K562 (cell line): ENCODE results near the gene LRRC25. TPM values are rescaled to one million over a fixed set of nuclear protein-coding genes. Genes with fewer than 3 reads are reported as not detected.

Source experiments
- CBX8 ChIP-seq: fragments of 200-600 bp; sonication (generic); IDR thresholded peaks from 2 replicates; pipeline ENCODE4 v1.6.1; 2012; ENCODE audit warnings: borderline replicate concordance, mixed run types, low read depth, mild to moderate bottlenecking, moderate library complexity, mixed read lengths, low read length, control low read depth, inconsistent platforms; ENCODE audit not compliant: poor library complexity, severe bottlenecking; ENCODE audit errors: extremely low read depth
- MIER1 ChIP-seq: fragments of 450-650 bp; IDR thresholded peaks from 2 replicates; pipeline ENCODE4 v1.6.1; 2016; ENCODE audit warnings: antibody characterized with exemption, mild to moderate bottlenecking, low read depth
- MYNN ChIP-seq, 2 experiments: sonication (generic); formaldehyde crosslinking in 1 of 2; IDR thresholded peaks; 2 replicates each; pipeline versions ENCODE4 v1.5.0 to v1.6.1; 2016 to 2020; ENCODE audit warnings: antibody characterized with exemption in 1 of 2, missing genetic modification reagents in 1 of 2
- RB1 ChIP-seq: fragments of 450-650 bp; IDR thresholded peaks from 2 replicates; pipeline ENCODE4 v1.6.1; 2017; ENCODE audit warnings: low read depth, mild to moderate bottlenecking
- ZNF165 ChIP-seq: fragments of 250-450 bp; sonication (Bioruptor Pico); IDR thresholded peaks from 2 replicates; pipeline ENCODE4 v1.4.0; 2020; ENCODE audit warnings: borderline replicate concordance
- ZNF224 ChIP-seq: sonication (generic); formaldehyde crosslinking; IDR thresholded peaks from 2 replicates; pipeline ENCODE4 v1.8.0; 2022; ENCODE audit warnings: mild to moderate bottlenecking, missing genetic modification reagents
- ZNF57 ChIP-seq: fragments of 450-650 bp; formaldehyde crosslinking; IDR thresholded peaks from 2 replicates; pipeline ENCODE4 v1.4.0; 2020; ENCODE audit warnings: mild to moderate bottlenecking, moderate library complexity
- ZSCAN29 ChIP-seq: fragments of 450-650 bp; IDR thresholded peaks from 2 replicates; pipeline ENCODE4 v1.6.1; 2017
- polyA plus RNA-seq, 8 experiments: library from polyadenylated mRNA; depleted of rRNA in 4 of 8; stranded (reverse) in 5 of 8; unstranded in 3 of 8; fragments of >200 nt; fragmentation: Nextera tagmentation in 2 of 8; fragmentation: Illumina TruSeq in 1 of 8; extraction: Ambion mirVana in 2 of 8; extraction: Trizol in 1 of 8; gene quantifications; 2 replicates each; pipeline versions ENCODE4 v1.2.1 to v1.2.3, GENCODE V29; 2011 to 2014; ENCODE audit warnings: inconsistent platforms in 1 of 8, missing spikeins in 1 of 8
- total RNA-seq, 7 experiments: library from RNA; depleted of rRNA in 6 of 7; stranded (reverse); fragments of >200 nt in 6 of 7; fragmentation: Illumina TruSeq in 2 of 7; extraction: Trizol in 2 of 7; gene quantifications; 2 replicates each; pipeline versions ENCODE4 v1.2.1 to v1.2.3, GENCODE V29; 2011 to 2021; ENCODE audit warnings: low replicate concordance in 1 of 7
- TF ChIP-seq, protein P1 (sequence below): sonication (generic); formaldehyde crosslinking; IDR thresholded peaks from 2 replicates; pipeline ENCODE4 v1.8.0; 2023; ENCODE audit warnings: mild to moderate bottlenecking, missing genetic modification reagents
- TF ChIP-seq, protein P2 (sequence below): fragments of 250-450 bp; sonication (Bioruptor Pico); IDR thresholded peaks from 2 replicates; pipeline ENCODE4 v1.8.0; 2021; ENCODE audit warnings: mild to moderate bottlenecking, moderate library complexity
- TF ChIP-seq, protein P3 (sequence below): sonication (generic); formaldehyde crosslinking; IDR thresholded peaks from 2 replicates; pipeline ENCODE4 v1.8.1; 2023; ENCODE audit warnings: mild to moderate bottlenecking, missing genetic modification reagents
- TF ChIP-seq, protein P4 (sequence below), 2 experiments: fragments of 450-650 bp in 1 of 2; sonication (generic) in 1 of 2; formaldehyde crosslinking in 1 of 2; IDR thresholded peaks in 1 of 2; conservative IDR thresholded peaks in 1 of 2; 2 replicates each; pipeline versions ENCODE4 v1.6.1 to v1.8.1; 2016 to 2023; ENCODE audit warnings: mild to moderate bottlenecking in 2 of 2, moderate library complexity in 2 of 2, inconsistent platforms in 1 of 2, missing genetic modification reagents in 1 of 2
- TF ChIP-seq, protein P5 (sequence below): sonication (generic); formaldehyde crosslinking; IDR thresholded peaks from 2 replicates; pipeline ENCODE4 v1.8.0; 2022; ENCODE audit warnings: mild to moderate bottlenecking, missing genetic modification reagents
- TF ChIP-seq, protein P6 (sequence below): IDR thresholded peaks from 3 replicates; pipeline ENCODE4 v1.6.1; 2011; ENCODE audit warnings: borderline replicate concordance, mild to moderate bottlenecking, moderate library complexity; ENCODE audit not compliant: insufficient read length; ENCODE audit errors: extremely low read depth

Gene LRRC25
- total and polyA plus RNA-seq, 9 of the 15 experiments (the other 6 are each of a cell fraction or from before 2014, with no cell fraction given): 0.07 to 0.36 (median 0.10) TPM; not detected in 3

DNA sequence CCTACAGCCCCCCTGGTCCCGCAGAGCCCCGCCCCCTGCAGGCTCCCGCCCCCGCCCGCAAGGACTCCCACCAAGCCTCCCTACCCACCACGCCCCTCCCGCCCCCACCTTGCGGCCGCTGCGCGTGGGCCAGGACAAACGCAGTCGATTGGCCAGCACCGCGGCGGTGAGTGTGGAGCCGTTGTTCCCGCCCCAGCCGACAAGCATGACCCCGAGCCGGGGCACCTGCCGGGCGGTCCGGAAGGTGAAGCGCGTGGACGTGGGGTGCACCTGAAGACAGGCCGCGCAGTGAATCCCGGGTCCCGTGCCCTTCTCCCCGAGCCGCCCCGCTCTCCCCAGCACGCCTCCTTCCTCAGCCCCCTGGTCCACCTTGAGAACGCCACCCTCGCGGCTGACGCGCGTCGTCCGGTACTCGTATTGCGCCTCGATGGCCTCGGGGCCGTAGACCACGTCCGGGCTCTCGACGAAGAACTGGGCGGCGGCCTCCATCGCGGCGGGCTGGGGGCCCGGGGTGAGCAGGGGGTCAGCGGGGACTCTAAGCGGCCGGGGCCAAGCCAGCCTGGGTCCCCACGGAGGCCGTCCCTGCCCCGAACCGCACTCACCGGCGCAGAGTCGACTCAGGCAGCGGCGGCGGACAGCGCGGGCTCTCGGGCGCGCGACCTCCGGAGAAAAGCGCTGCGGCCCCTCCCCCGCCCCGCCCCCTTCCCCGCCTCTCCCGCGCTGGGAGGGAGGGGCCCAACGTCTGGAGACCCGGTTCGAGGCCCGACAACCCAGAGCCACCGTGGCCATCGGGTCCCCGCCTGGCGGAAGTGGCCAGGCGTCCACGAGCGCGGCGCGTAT lies 40.3 kb upstream of the LRRC25 start, which contains the start of gene ISYNA1 (continued):
- TF ChIP-seq, protein P1, sequence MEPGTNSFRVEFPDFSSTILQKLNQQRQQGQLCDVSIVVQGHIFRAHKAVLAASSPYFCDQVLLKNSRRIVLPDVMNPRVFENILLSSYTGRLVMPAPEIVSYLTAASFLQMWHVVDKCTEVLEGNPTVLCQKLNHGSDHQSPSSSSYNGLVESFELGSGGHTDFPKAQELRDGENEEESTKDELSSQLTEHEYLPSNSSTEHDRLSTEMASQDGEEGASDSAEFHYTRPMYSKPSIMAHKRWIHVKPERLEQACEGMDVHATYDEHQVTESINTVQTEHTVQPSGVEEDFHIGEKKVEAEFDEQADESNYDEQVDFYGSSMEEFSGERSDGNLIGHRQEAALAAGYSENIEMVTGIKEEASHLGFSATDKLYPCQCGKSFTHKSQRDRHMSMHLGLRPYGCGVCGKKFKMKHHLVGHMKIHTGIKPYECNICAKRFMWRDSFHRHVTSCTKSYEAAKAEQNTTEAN (CRISPR knock-in tag): no peak
- TF ChIP-seq ZNF165 (CRISPR knock-in tag): no peak
- TF ChIP-seq, protein P2, sequence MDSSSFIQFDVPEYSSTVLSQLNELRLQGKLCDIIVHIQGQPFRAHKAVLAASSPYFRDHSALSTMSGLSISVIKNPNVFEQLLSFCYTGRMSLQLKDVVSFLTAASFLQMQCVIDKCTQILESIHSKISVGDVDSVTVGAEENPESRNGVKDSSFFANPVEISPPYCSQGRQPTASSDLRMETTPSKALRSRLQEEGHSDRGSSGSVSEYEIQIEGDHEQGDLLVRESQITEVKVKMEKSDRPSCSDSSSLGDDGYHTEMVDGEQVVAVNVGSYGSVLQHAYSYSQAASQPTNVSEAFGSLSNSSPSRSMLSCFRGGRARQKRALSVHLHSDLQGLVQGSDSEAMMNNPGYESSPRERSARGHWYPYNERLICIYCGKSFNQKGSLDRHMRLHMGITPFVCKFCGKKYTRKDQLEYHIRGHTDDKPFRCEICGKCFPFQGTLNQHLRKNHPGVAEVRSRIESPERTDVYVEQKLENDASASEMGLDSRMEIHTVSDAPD: no peak
- TF ChIP-seq, protein P3, sequence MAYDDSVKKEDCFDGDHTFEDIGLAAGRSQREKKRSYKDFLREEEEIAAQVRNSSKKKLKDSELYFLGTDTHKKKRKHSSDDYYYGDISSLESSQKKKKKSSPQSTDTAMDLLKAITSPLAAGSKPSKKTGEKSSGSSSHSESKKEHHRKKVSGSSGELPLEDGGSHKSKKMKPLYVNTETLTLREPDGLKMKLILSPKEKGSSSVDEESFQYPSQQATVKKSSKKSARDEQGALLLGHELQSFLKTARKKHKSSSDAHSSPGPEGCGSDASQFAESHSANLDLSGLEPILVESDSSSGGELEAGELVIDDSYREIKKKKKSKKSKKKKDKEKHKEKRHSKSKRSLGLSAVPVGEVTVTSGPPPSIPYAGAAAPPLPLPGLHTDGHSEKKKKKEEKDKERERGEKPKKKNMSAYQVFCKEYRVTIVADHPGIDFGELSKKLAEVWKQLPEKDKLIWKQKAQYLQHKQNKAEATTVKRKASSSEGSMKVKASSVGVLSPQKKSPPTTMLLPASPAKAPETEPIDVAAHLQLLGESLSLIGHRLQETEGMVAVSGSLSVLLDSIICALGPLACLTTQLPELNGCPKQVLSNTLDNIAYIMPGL (CRISPR knock-in tag): peak; percentile 53; the same call in 1 of the 2 replicates
- TF ChIP-seq, protein P4, sequence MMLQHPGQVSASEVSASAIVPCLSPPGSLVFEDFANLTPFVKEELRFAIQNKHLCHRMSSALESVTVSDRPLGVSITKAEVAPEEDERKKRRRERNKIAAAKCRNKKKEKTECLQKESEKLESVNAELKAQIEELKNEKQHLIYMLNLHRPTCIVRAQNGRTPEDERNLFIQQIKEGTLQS (IDR thresholded peaks at IDR 0.05): no peak
- TF ChIP-seq, protein P4 (CRISPR knock-in tag; conservative IDR thresholded peaks at IDR 0.05): no peak
- no peak for TF ChIP-seq ZNF57
- TF ChIP-seq, protein P5, sequence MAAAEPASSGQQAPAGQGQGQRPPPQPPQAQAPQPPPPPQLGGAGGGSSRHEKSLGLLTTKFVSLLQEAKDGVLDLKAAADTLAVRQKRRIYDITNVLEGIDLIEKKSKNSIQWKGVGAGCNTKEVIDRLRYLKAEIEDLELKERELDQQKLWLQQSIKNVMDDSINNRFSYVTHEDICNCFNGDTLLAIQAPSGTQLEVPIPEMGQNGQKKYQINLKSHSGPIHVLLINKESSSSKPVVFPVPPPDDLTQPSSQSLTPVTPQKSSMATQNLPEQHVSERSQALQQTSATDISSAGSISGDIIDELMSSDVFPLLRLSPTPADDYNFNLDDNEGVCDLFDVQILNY (CRISPR knock-in tag): no peak
- TF ChIP-seq MYNN (IDR thresholded peaks at IDR 0.05): no peak; the same call in 1 of the 2 replicates
- TF ChIP-seq MYNN (CRISPR knock-in tag; IDR thresholded peaks at IDR 0.05): no peak
- TF ChIP-seq, protein P6, sequence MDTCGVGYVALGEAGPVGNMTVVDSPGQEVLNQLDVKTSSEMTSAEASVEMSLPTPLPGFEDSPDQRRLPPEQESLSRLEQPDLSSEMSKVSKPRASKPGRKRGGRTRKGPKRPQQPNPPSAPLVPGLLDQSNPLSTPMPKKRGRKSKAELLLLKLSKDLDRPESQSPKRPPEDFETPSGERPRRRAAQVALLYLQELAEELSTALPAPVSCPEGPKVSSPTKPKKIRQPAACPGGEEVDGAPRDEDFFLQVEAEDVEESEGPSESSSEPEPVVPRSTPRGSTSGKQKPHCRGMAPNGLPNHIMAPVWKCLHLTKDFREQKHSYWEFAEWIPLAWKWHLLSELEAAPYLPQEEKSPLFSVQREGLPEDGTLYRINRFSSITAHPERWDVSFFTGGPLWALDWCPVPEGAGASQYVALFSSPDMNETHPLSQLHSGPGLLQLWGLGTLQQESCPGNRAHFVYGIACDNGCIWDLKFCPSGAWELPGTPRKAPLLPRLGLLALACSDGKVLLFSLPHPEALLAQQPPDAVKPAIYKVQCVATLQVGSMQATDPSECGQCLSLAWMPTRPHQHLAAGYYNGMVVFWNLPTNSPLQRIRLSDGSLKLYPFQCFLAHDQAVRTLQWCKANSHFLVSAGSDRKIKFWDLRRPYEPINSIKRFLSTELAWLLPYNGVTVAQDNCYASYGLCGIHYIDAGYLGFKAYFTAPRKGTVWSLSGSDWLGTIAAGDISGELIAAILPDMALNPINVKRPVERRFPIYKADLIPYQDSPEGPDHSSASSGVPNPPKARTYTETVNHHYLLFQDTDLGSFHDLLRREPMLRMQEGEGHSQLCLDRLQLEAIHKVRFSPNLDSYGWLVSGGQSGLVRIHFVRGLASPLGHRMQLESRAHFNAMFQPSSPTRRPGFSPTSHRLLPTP: peak; percentile 85
- TF ChIP-seq CBX8: no peak
- TF ChIP-seq MIER1: no peak
- no peak for TF ChIP-seq ZSCAN29
- TF ChIP-seq ZNF224: no peak
- TF ChIP-seq RB1: peak; percentile 31
